Measurements from ENCODE around the gene PDSS2. TPM values are rescaled to one million over a fixed set of nuclear protein-coding genes. Genes with fewer than 3 reads are reported as not detected.
"Not testable (repeated sequence)": the region's sequence is repeated elsewhere in the genome, so short reads cannot be mapped to it uniquely, and the experiment has no call there.

The PDSS2 gene
- total and polyA plus RNA-seq, 4 donors: 10.5 to 20.9 (median 16.0) TPM

- no peak overlapping the region for H3K27ac ChIP-seq (ENCODE audit: low read depth in 1 of 2, low read length in 2 of 2)
- H3K4me1 ChIP-seq (ENCODE audit: control insufficient read depth in 4 of 4, insufficient read depth in 4 of 4, low read length in 3 of 4): no peaks in the 10 kb centered on the region
- H3K9ac ChIP-seq (ENCODE audit: low read depth in 1 of 2, low read length in 2 of 2): no peak overlapping the region
- H3K9me3 ChIP-seq (ENCODE audit: control insufficient read depth in 4 of 4, low read length in 3 of 4): no peaks in the 10 kb centered on the region
- 86% methylated on average over 4 of the region's 4 CpGs for WGBS
- H3K27me3 ChIP-seq (ENCODE audit: control insufficient read depth in 4 of 4, insufficient read depth in 4 of 4, low read length in 3 of 4): peaks cover 0 to 3% (median 0%) of the 10 kb centered on the region in 4 donors
- no peak for DNase-seq (ENCODE audit: low spot score)
- no peak for TF ChIP-seq YY1 (IDR thresholded peaks at IDR 0.05)
- TF ChIP-seq FOXA1 (IDR thresholded peaks at IDR 0.05): no peak
- TF ChIP-seq TAF1 (conservative IDR thresholded peaks at IDR 0.05): no peak
- no peak for TF ChIP-seq RAD21 (IDR thresholded peaks at IDR 0.05)
- TF ChIP-seq RXRA (IDR thresholded peaks at IDR 0.05): no peak
- no peaks in the 10 kb centered on the region for H3K36me3 ChIP-seq (ENCODE audit: control insufficient read depth in 4 of 4, insufficient read depth in 3 of 4, low read depth in 1 of 4, low read length in 3 of 4)
- no peak overlapping the region for H3K4me3 ChIP-seq (ENCODE audit: low read depth in 1 of 3, low read length in 3 of 3)
Measured at GRCh38 chr6:107479089-107479690, 19.8 kb upstream of the PDSS2 start.

GRCh38 chr6:107475826-107476225 is 16.5 kb upstream of the PDSS2 start:
- not testable (repeated sequence) for DNase-seq (ENCODE audit: low spot score); H3K27ac ChIP-seq (ENCODE audit: low read depth in 1 of 2, low read length in 2 of 2); H3K9me3 ChIP-seq (ENCODE audit: control insufficient read depth in 4 of 4, low read length in 3 of 4); H3K4me1 ChIP-seq (ENCODE audit: control insufficient read depth in 4 of 4, insufficient read depth in 4 of 4, low read length in 3 of 4); H3K9ac ChIP-seq (ENCODE audit: low read depth in 1 of 2, low read length in 2 of 2); H3K27me3 ChIP-seq (ENCODE audit: control insufficient read depth in 4 of 4, insufficient read depth in 4 of 4, low read length in 3 of 4); H3K36me3 ChIP-seq (ENCODE audit: control insufficient read depth in 4 of 4, insufficient read depth in 3 of 4, low read depth in 1 of 4, low read length in 3 of 4); H3K4me3 ChIP-seq (ENCODE audit: low read depth in 1 of 3, low read length in 3 of 3)
- peak; percentile 10 to 23 for TF ChIP-seq RAD21 (IDR thresholded peaks at IDR 0.05)
- 59% methylated on average over 3 of the region's 3 CpGs for WGBS

- H3K36me3 ChIP-seq (ENCODE audit: control insufficient read depth in 4 of 4, insufficient read depth in 3 of 4, low read depth in 1 of 4, low read length in 3 of 4); H3K27ac ChIP-seq (ENCODE audit: low read depth in 1 of 2, low read length in 2 of 2); H3K4me3 ChIP-seq (ENCODE audit: low read depth in 1 of 3, low read length in 3 of 3); H3K27me3 ChIP-seq (ENCODE audit: control insufficient read depth in 4 of 4, insufficient read depth in 4 of 4, low read length in 3 of 4); H3K4me1 ChIP-seq (ENCODE audit: control insufficient read depth in 4 of 4, insufficient read depth in 4 of 4, low read length in 3 of 4); DNase-seq (ENCODE audit: low spot score); H3K9me3 ChIP-seq (ENCODE audit: control insufficient read depth in 4 of 4, low read length in 3 of 4); H3K9ac ChIP-seq (ENCODE audit: low read depth in 1 of 2, low read length in 2 of 2): not testable (repeated sequence)
- WGBS: 95% methylated on average over 3 of the region's 3 CpGs
Measured at GRCh38 chr6:107475360-107475759, 16.0 kb upstream of the PDSS2 start.

GRCh38 chr6:107473660-107474059 is 14.3 kb upstream of the PDSS2 start:
- no peak for TF ChIP-seq GABPA (IDR thresholded peaks at IDR 0.05 in 1 of 2, conservative IDR thresholded peaks at IDR 0.05 in 1 of 2)
- WGBS: 61% methylated on average over 5 of the region's 5 CpGs
- H3K9me3 ChIP-seq (ENCODE audit: control insufficient read depth in 4 of 4, low read length in 3 of 4): no peaks in the 10 kb centered on the region
- no peak for DNase-seq (ENCODE audit: low spot score)
- no peaks in the 10 kb centered on the region for H3K27me3 ChIP-seq (ENCODE audit: control insufficient read depth in 4 of 4, insufficient read depth in 4 of 4, low read length in 3 of 4)
- no peak overlapping the region for H3K9ac ChIP-seq (ENCODE audit: low read depth in 1 of 2, low read length in 2 of 2)
- no peaks in the 10 kb centered on the region for H3K4me1 ChIP-seq (ENCODE audit: control insufficient read depth in 4 of 4, insufficient read depth in 4 of 4, low read length in 3 of 4)
- H3K27ac ChIP-seq (ENCODE audit: low read depth in 1 of 2, low read length in 2 of 2): no peak overlapping the region
- no peaks in the 10 kb centered on the region for H3K36me3 ChIP-seq (ENCODE audit: control insufficient read depth in 4 of 4, insufficient read depth in 3 of 4, low read depth in 1 of 4, low read length in 3 of 4)
- no peak overlapping the region for H3K4me3 ChIP-seq (ENCODE audit: low read depth in 1 of 3, low read length in 3 of 3)

- no peaks in the 10 kb centered on the region for H3K9me3 ChIP-seq (ENCODE audit: control insufficient read depth in 4 of 4, low read length in 3 of 4)
- no peaks in the 10 kb centered on the region for H3K36me3 ChIP-seq (ENCODE audit: control insufficient read depth in 4 of 4, insufficient read depth in 3 of 4, low read depth in 1 of 4, low read length in 3 of 4)
- no peak overlapping the region for H3K4me3 ChIP-seq (ENCODE audit: low read depth in 1 of 3, low read length in 3 of 3)
- no peak overlapping the region for H3K9ac ChIP-seq (ENCODE audit: low read depth in 1 of 2, low read length in 2 of 2)
- WGBS: 93% methylated on average over 1 of the region's 1 CpG
- no peaks in the 10 kb centered on the region for H3K4me1 ChIP-seq (ENCODE audit: control insufficient read depth in 4 of 4, insufficient read depth in 4 of 4, low read length in 3 of 4)
- no peaks in the 10 kb centered on the region for H3K27me3 ChIP-seq (ENCODE audit: control insufficient read depth in 4 of 4, insufficient read depth in 4 of 4, low read length in 3 of 4)
- no peak overlapping the region for H3K27ac ChIP-seq (ENCODE audit: low read depth in 1 of 2, low read length in 2 of 2)
- TF ChIP-seq SP1 (IDR thresholded peaks at IDR 0.05): no peak
- DNase-seq (ENCODE audit: low spot score): no peak
Measured at GRCh38 chr6:107470364-107470763, 11.0 kb upstream of the PDSS2 start.
